ENCODE measurements around the gene FGF22. TPM values are rescaled to one million over a fixed set of nuclear protein-coding genes. Genes with fewer than 3 reads are reported as not detected.
A peak's percentile ranks its signal among the peaks of the same experiment; 100 is the strongest.

FGF22 gene
- total RNA-seq, 4 donors from 2014 or later: 0.38 to 1.6 TPM; not detected in 2

- intact Hi-C loops (cut with DNase I): no loop called here
- Histone ChIP-seq H3K36me3 (no peaks in the 10 kb centered on the region), H3K9me3 (no peaks in the 10 kb centered on the region), H3K27me3 (peaks cover 0 to 59% (median 0%) of the 10 kb centered on the region in 4 donors), H3K4me1 (peaks cover 3 to 41% (median 5%) of the 10 kb centered on the region in 3 donors), H3K27ac (peak overlapping the region in 2 of 4 donors; percentile 74 to 77), H3K4me3 (peak overlapping the region in 2 of 4 donors; percentile 36 to 58)
- TF ChIP-seq CTCF (IDR thresholded peaks at IDR 0.05) (no peak), POLR2A (IDR thresholded peaks at IDR 0.05) (no peak)
- 22 to 49% methylated on average over 7 to 13 of the region's 13 CpGs for WGBS, 2 donors
- DNase-seq: no peak
Observed at GRCh38 chr19:611481-611868, 28.2 kb upstream of the FGF22 start.

- Histone ChIP-seq H3K36me3 (peaks cover under 1 to 14% (median 12%) of the 10 kb centered on the region in 3 donors), H3K27me3 (peaks cover 0 to 59% (median 0%) of the 10 kb centered on the region in 4 donors), H3K9me3 (no peaks in the 10 kb centered on the region), H3K27ac (no peak overlapping the region), H3K4me1 (peaks cover 5 to 47% (median 9%) of the 10 kb centered on the region in 3 donors), H3K4me3 (no peak overlapping the region)
- intact Hi-C loops (cut with DNase I): no loop called here
- no peak for TF ChIP-seq CTCF (IDR thresholded peaks at IDR 0.05)
- TF ChIP-seq POLR2A (IDR thresholded peaks at IDR 0.05): no peak
- 93% methylated on average over 24 of the region's 33 CpGs; no CpG with 5 or more reads in 1 of the 2 donors for WGBS, 2 donors
- no peak for DNase-seq
Observed at GRCh38 chr19:612941-613340, 26.7 kb upstream of the FGF22 start.

GRCh38 chr19:613732-614567, 25.7 kb upstream of the FGF22 start:
- no peak overlapping the region for H3K4me3 ChIP-seq
- H3K9me3 ChIP-seq: no peaks in the 10 kb centered on the region
- no peak overlapping the region for H3K27ac ChIP-seq
- 73 to 100% methylated on average over 2 to 10 of the region's 54 CpGs for WGBS, 2 donors
- peaks cover 10 to 24% (median 22%) of the 10 kb centered on the region in 3 donors for H3K36me3 ChIP-seq
- peaks cover 5 to 40% (median 9%) of the 10 kb centered on the region in 3 donors for H3K4me1 ChIP-seq
- DNase-seq: no peak
- intact Hi-C loops (cut with DNase I): no loop called here
- TF ChIP-seq CTCF (IDR thresholded peaks at IDR 0.05) (no peak), POLR2A (IDR thresholded peaks at IDR 0.05) (no peak)
- H3K27me3 ChIP-seq: peaks cover 0 to 51% (median 0%) of the 10 kb centered on the region in 4 donors

GRCh38 chr19:615619-616018, 24.1 kb upstream of the FGF22 start:
- H3K27ac ChIP-seq: no peak overlapping the region
- H3K36me3 ChIP-seq: peaks cover 24 to 41% (median 36%) of the 10 kb centered on the region in 3 donors
- peak overlapping the region in 1 of 4 donors; percentile 28 for H3K4me3 ChIP-seq
- intact Hi-C loops (cut with DNase I): no loop called here
- TF ChIP-seq CTCF (IDR thresholded peaks at IDR 0.05) (no peak), POLR2A (IDR thresholded peaks at IDR 0.05) (no peak)
- WGBS, 2 donors: 25 to 36% methylated on average over 19 to 31 of the region's 33 CpGs
- peaks cover 2 to 24% (median 9%) of the 10 kb centered on the region in 3 donors for H3K4me1 ChIP-seq
- H3K9me3 ChIP-seq: no peaks in the 10 kb centered on the region
- H3K27me3 ChIP-seq: peaks cover 0 to 36% (median 0%) of the 10 kb centered on the region in 4 donors
- DNase-seq: no peak

- Histone ChIP-seq H3K4me1 (peaks cover 0 to 18% (median 9%) of the 10 kb centered on the region in 3 donors), H3K9me3 (no peaks in the 10 kb centered on the region), H3K36me3 (peaks cover 24 to 46% (median 36%) of the 10 kb centered on the region in 3 donors), H3K27ac (no peak overlapping the region), H3K4me3 (peak overlapping the region in 2 of 4 donors; percentile 9 to 43), H3K27me3 (peaks cover 0 to 30% (median 0%) of the 10 kb centered on the region in 4 donors)
- no peak for TF ChIP-seq CTCF (IDR thresholded peaks at IDR 0.05)
- TF ChIP-seq POLR2A (IDR thresholded peaks at IDR 0.05): no peak
- 7% methylated on average over 3 of the region's 97 CpGs; no CpG with 5 or more reads in 1 of the 2 donors for WGBS, 2 donors
- intact Hi-C loops (cut with DNase I): no loop called here
- DNase-seq: no peak
Observed at GRCh38 chr19:616062-616700, 23.5 kb upstream of the FGF22 start.

All from esophagus squamous epithelium (tissue), 5 donors.